HUDEP-2 (cell line): ENCODE measurements around the gene SPATA3.
"Not testable (repeated sequence)": the region's sequence is repeated elsewhere in the genome, so short reads cannot be mapped to it uniquely, and the experiment has no call there.

Experiments used
- DNase-seq, 76 experiments: peaks; one replicate each; lab custom pipeline; 2025; ENCODE audit not compliant: unreplicated experiment in 76 of 76; lab: John Stamatoyannopoulos, UW

Gene SPATA3

GRCh38 chr2:230991598-230991997 lies 4.3 kb upstream of the SPATA3 start:
- DNase-seq = no peak

GRCh38 chr2:230996661-230997060 lies 740 bp downstream of the SPATA3 start:
- no peak for DNase-seq

GRCh38 chr2:230998882-230999281 lies 3.0 kb downstream of the SPATA3 start:
- DNase-seq = no peak

- no peak for DNase-seq
Observed at GRCh38 chr2:230999477-230999876, 3.6 kb downstream of the SPATA3 start.

- DNase-seq = peak in 1 of 76 experiments; percentile 2
Observed at GRCh38 chr2:231000211-231000904, 4.4 kb downstream of the SPATA3 start.

- no peak for DNase-seq
Observed at GRCh38 chr2:231001036-231001435, 5.1 kb downstream of the SPATA3 start.

GRCh38 chr2:231001921-231002320 lies 6.0 kb downstream of the SPATA3 start:
- DNase-seq = no peak

- DNase-seq = peak in 1 of 76 experiments; percentile 1
Observed at GRCh38 chr2:231002641-231003040, 6.7 kb downstream of the SPATA3 start.

GRCh38 chr2:231003186-231003585 lies 7.3 kb downstream of the SPATA3 start:
- DNase-seq = no peak

GRCh38 chr2:231004930-231005329 lies 9.0 kb downstream of the SPATA3 start:
- DNase-seq = not testable (repeated sequence)

- no peak for DNase-seq
Observed at GRCh38 chr2:231007286-231008098, 11.6 kb downstream of the SPATA3 start.

GRCh38 chr2:231008131-231008530 lies 12.2 kb downstream of the SPATA3 start:
- no peak for DNase-seq

GRCh38 chr2:231009236-231009919 lies 13.5 kb downstream of the SPATA3 start:
- no peak for DNase-seq

- DNase-seq = no peak
Observed at GRCh38 chr2:231010201-231010730, 14.3 kb downstream of the SPATA3 start.

GRCh38 chr2:231011526-231011925 lies 15.6 kb downstream of the SPATA3 start:
- no peak for DNase-seq

- DNase-seq = no peak
Observed at GRCh38 chr2:231012463-231012862, 16.5 kb downstream of the SPATA3 start.

- no peak for DNase-seq
Observed at GRCh38 chr2:231013820-231014219, 17.9 kb downstream of the SPATA3 start.

- DNase-seq = no peak
Observed at GRCh38 chr2:231015478-231015877, 19.6 kb downstream of the SPATA3 start.

- DNase-seq = no peak
Observed at GRCh38 chr2:231015926-231016325, 20.0 kb downstream of the SPATA3 start.

GRCh38 chr2:231016566-231017230 lies 20.8 kb downstream of the SPATA3 start:
- DNase-seq = no peak

GRCh38 chr2:231017231-231017598 lies 21.3 kb downstream of the SPATA3 start:
- no peak for DNase-seq
